SK-N-SH treated with all-trans-retinoic acid at 6 μM for 48 hours (cell line): Measurements from ENCODE around the gene AKT2.

ENCODE experiments used
- ATAC-seq: fragments of 200-7000 bp; cut with Tn5 transposase; 3 replicates; pipeline ENCODE4 v1.9.1; 2020; ENCODE audit warnings: mild to moderate bottlenecking, moderate library complexity
- ARNTL ChIP-seq: fragments of 450-650 bp; formaldehyde crosslinking; IDR thresholded peaks from 2 replicates; pipeline ENCODE4 v1.5.0; 2020; ENCODE audit warnings: low read depth, mild to moderate bottlenecking, moderate library complexity, borderline replicate concordance
- BACH2 ChIP-seq: fragments of 250-450 bp; sonication (Bioruptor Pico); IDR thresholded peaks from 2 replicates; pipeline ENCODE4 v1.9.0; 2021; ENCODE audit warnings: mild to moderate bottlenecking, borderline replicate concordance
- CREB5 ChIP-seq: fragments of 250-450 bp; sonication (Bioruptor Pico); IDR thresholded peaks from 2 replicates; pipeline ENCODE4 v1.5.1; 2020; ENCODE audit warnings: low read depth, mild to moderate bottlenecking, moderate library complexity
- CSDC2 ChIP-seq: fragments of 250-450 bp; sonication (Bioruptor Pico); IDR thresholded peaks from 2 replicates; pipeline ENCODE4 v1.5.0; 2020; ENCODE audit warnings: mild to moderate bottlenecking, moderate library complexity
- CSRNP3 ChIP-seq: fragments of 250-450 bp; sonication (Bioruptor Pico); IDR thresholded peaks from 2 replicates; pipeline ENCODE4 v1.5.1; 2021; ENCODE audit warnings: mild to moderate bottlenecking, moderate library complexity
- ESRRG ChIP-seq: fragments of 250-450 bp; sonication (Bioruptor Pico); IDR thresholded peaks from 2 replicates; pipeline ENCODE4 v1.6.1; 2021; ENCODE audit warnings: mild to moderate bottlenecking
- GLIS3 ChIP-seq: fragments of 250-450 bp; sonication (Bioruptor Pico); IDR thresholded peaks from 2 replicates; pipeline ENCODE4 v1.5.0; 2020; ENCODE audit warnings: mild to moderate bottlenecking, moderate library complexity
- ISL1 ChIP-seq: fragments of 250-450 bp; sonication (Bioruptor Pico); IDR thresholded peaks from 2 replicates; pipeline ENCODE4 v2.1.2; 2022; ENCODE audit warnings: mild to moderate bottlenecking, moderate library complexity
- PATZ1 ChIP-seq: fragments of 250-450 bp; sonication (Bioruptor Pico); IDR thresholded peaks from 2 replicates; pipeline ENCODE4 v1.8.0; 2020; ENCODE audit warnings: mild to moderate bottlenecking, moderate library complexity, borderline replicate concordance
- POU6F1 ChIP-seq: fragments of 250-450 bp; sonication (Bioruptor Pico); IDR thresholded peaks from 2 replicates; pipeline ENCODE4 v1.8.0; 2021; ENCODE audit warnings: low read depth, mild to moderate bottlenecking, moderate library complexity, borderline replicate concordance
- PPARA ChIP-seq: fragments of 250-450 bp; sonication (Bioruptor Pico); IDR thresholded peaks from 2 replicates; pipeline ENCODE4 v1.5.0; 2020; ENCODE audit warnings: mild to moderate bottlenecking, borderline replicate concordance
- RARB ChIP-seq: fragments of 250-450 bp; sonication (Bioruptor Pico); IDR thresholded peaks from 2 replicates; pipeline ENCODE4 v1.8.0; 2021; ENCODE audit warnings: mild to moderate bottlenecking, moderate library complexity
- SNAI2 ChIP-seq: fragments of 250-450 bp; sonication (Bioruptor Pico); IDR thresholded peaks from 2 replicates; pipeline ENCODE4 v1.5.0; 2020; ENCODE audit warnings: mild to moderate bottlenecking, moderate library complexity
- TCF4 ChIP-seq: fragments of 250-450 bp; sonication (Bioruptor Pico); IDR thresholded peaks from 2 replicates; pipeline ENCODE4 v1.8.0; 2021; ENCODE audit warnings: mild to moderate bottlenecking, moderate library complexity, borderline replicate concordance
- TOX ChIP-seq: fragments of 250-450 bp; sonication (Bioruptor Pico); IDR thresholded peaks from 2 replicates; pipeline ENCODE4 v1.8.0; 2021; ENCODE audit warnings: mild to moderate bottlenecking, moderate library complexity, borderline replicate concordance
- TSHZ2 ChIP-seq: fragments of 250-450 bp; sonication (Bioruptor Pico); IDR thresholded peaks from 2 replicates; pipeline ENCODE4 v1.5.0; 2020; ENCODE audit warnings: mild to moderate bottlenecking, moderate library complexity
- ZC3H10 ChIP-seq: fragments of 250-450 bp; sonication (Bioruptor Pico); IDR thresholded peaks from 2 replicates; pipeline ENCODE4 v1.5.1; 2021; ENCODE audit warnings: mild to moderate bottlenecking, moderate library complexity
- ZFP3 ChIP-seq: fragments of 250-450 bp; sonication (Bioruptor Pico); IDR thresholded peaks from 2 replicates; pipeline ENCODE4 v1.5.0; 2020; ENCODE audit warnings: mild to moderate bottlenecking, moderate library complexity
- ZFP30 ChIP-seq: fragments of 450-650 bp; formaldehyde crosslinking; IDR thresholded peaks from 2 replicates; pipeline ENCODE4 v1.5.0; 2022; ENCODE audit warnings: mild to moderate bottlenecking, moderate library complexity
- ZNF565 ChIP-seq: fragments of 450-650 bp; formaldehyde crosslinking; conservative IDR thresholded peaks from 2 replicates; pipeline ENCODE4 v1.5.0; 2020; ENCODE audit warnings: low read depth, mild to moderate bottlenecking, moderate library complexity
- ZNF70 ChIP-seq: fragments of 450-650 bp; formaldehyde crosslinking; IDR thresholded peaks from 2 replicates; pipeline ENCODE4 v1.5.0; 2020; ENCODE audit warnings: mild to moderate bottlenecking, moderate library complexity
- ZNF8 ChIP-seq: fragments of 450-650 bp; formaldehyde crosslinking; IDR thresholded peaks from 2 replicates; pipeline ENCODE4 v1.5.0; 2020; ENCODE audit warnings: mild to moderate bottlenecking, moderate library complexity

AKT2 gene

GRCh38 chr19:40321566-40322270, 36.6 kb upstream of the AKT2 start:
- TF ChIP-seq SNAI2 (CRISPR knock-in tag) (no peak), ESRRG (CRISPR knock-in tag) (no peak), PATZ1 (CRISPR knock-in tag) (no peak), ZFP30 (CRISPR knock-in tag) (no peak), TSHZ2 (no peak), ZNF8 (CRISPR knock-in tag) (no peak), ZC3H10 (CRISPR knock-in tag) (no peak)
- ATAC-seq = no peak

GRCh38 chr19:40321076-40321475, 35.9 kb upstream of the AKT2 start:
- TF ChIP-seq RARB (no peak), GLIS3 (CRISPR knock-in tag) (no peak), ZC3H10 (CRISPR knock-in tag) (no peak), CSDC2 (CRISPR knock-in tag) (no peak), ISL1 (no peak), ZFP3 (CRISPR knock-in tag) (no peak), TCF4 (no peak), ZNF8 (CRISPR knock-in tag) (no peak), PPARA (no peak), ESRRG (CRISPR knock-in tag) (no peak), ARNTL (CRISPR knock-in tag) (no peak), ZNF565 (no peak), TSHZ2 (no peak), ZFP30 (CRISPR knock-in tag) (no peak), ZNF70 (no peak), PATZ1 (CRISPR knock-in tag) (no peak), CSRNP3 (no peak), TOX (CRISPR knock-in tag) (no peak), BACH2 (CRISPR knock-in tag) (no peak)
- ATAC-seq = no peak

GRCh38 chr19:40320558-40320935, 35.4 kb upstream of the AKT2 start:
- no peak for ATAC-seq
- TF ChIP-seq POU6F1 (CRISPR knock-in tag) = no peak
- TF ChIP-seq ARNTL (CRISPR knock-in tag) = no peak
- TF ChIP-seq ZNF70 = no peak
- TF ChIP-seq TOX (CRISPR knock-in tag) = no peak
- no peak for TF ChIP-seq BACH2 (CRISPR knock-in tag)
- TF ChIP-seq CREB5 (CRISPR knock-in tag) = no peak
- no peak for TF ChIP-seq GLIS3 (CRISPR knock-in tag)
